HG02884 (cell line): ENCODE measurements around the gene DPP4.

Source experiments
- ATAC-seq: cut with Tn5 transposase; IDR thresholded peaks from one replicate; pipeline ENCODE4 v1.9.1; 2021; ENCODE audit warnings: mild to moderate bottlenecking, moderate library complexity; ENCODE audit not compliant: unreplicated experiment

Gene DPP4

DNA sequence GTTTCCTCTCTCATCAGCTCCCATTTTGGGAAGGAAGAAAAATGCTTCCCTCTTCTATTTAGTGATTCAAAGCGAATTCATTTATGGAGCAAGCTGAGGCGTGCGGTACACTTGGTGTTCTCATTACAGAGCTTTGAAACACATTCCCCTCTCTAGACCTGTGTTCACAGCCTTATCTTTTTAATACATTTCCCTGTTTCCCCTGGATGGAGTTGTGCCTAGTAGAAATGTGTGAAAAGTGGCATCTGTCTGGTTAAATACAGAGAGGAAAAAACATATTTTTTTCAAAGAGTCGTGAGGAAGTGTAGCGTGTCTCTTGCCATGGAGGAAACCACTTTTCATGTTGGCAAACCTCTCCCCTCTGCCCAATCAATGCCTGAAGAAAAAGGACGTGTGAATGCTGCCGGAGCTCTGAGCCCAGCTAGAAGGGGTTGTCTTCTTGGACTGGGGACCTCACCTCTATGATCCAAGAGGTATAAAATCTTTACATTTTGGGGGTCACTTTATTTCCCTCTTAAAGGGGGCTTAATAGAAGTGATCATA is 52.4 kb downstream of the DPP4 start:
- no peak for ATAC-seq

DNA sequence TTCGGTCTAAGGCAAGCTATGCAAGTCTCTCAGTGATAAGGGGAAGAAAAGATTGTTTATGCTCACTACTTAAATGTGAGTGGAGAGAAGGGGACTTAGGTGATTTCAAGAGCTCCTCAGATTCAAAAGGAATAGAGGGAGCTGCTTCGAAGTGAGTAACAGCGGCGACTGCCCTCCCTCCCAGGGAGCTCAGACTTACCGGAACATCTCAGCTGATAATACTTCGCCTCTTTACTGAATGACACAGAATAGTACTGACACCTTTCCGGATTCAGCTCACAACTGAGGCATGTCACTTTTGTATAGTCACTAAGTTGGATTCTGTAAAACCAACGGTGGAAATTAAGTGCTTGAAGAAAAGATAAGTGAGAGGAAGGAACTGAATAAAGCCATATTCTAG is 55.5 kb downstream of the DPP4 start:
- ATAC-seq, result no peak

DNA sequence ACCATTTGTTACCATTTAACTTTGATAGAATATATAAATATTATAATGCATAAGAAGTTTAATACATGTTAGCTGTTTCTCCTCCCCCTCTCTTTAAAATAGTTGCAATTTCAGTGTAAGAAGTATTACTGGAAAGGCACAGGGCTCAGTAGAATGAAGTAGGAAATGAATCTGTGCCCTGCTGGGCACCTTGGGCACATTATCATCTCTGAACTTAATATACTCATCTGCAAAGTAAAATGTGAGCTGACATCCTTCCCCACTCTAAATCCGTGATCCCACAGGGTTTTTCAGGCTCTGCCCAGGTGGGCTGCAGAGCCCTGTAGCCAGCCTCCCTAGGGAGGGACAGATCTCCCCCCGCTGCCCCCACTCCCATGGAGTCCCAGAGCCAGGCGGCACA is 56.8 kb downstream of the DPP4 start:
- ATAC-seq, result no peak

DNA sequence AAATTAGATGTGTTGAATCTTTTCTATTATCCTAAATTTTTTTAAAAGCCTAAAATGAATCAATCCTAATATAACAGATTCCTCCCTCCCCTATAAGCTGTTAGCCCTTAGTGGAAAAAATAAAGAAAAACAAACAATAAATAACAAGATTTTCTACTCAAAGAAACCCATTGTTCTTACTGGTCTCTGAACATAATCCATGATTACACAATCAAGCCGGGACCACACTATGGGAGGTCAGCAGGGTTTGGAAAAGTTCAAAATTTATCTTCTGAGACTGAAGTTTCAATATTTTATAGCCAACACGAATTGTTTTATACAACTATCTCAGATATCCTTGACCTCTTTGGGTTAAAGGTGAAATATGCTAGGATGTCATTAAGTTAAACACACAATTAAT is 57.9 kb downstream of the DPP4 start:
- no peak for ATAC-seq

DNA sequence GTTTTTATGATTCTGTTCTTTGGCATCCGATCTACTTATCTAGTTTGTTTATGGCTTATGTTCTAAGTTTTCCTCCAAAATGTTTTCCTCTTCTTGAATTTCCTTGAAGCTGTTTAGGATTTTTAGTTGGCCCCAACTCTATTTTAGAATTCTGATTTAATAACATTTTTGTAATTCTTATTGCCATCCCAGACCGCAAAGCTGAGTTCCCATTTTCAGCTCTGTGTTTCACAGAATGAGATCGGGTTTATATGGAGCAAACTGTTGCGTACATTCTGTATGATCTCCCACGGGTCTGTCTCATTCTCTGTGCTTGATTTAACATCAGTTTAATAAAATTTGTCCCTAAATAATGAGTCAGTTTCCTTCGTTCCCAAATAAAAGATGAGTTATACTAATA is 59.3 kb downstream of the DPP4 start:
- no peak for ATAC-seq

DNA sequence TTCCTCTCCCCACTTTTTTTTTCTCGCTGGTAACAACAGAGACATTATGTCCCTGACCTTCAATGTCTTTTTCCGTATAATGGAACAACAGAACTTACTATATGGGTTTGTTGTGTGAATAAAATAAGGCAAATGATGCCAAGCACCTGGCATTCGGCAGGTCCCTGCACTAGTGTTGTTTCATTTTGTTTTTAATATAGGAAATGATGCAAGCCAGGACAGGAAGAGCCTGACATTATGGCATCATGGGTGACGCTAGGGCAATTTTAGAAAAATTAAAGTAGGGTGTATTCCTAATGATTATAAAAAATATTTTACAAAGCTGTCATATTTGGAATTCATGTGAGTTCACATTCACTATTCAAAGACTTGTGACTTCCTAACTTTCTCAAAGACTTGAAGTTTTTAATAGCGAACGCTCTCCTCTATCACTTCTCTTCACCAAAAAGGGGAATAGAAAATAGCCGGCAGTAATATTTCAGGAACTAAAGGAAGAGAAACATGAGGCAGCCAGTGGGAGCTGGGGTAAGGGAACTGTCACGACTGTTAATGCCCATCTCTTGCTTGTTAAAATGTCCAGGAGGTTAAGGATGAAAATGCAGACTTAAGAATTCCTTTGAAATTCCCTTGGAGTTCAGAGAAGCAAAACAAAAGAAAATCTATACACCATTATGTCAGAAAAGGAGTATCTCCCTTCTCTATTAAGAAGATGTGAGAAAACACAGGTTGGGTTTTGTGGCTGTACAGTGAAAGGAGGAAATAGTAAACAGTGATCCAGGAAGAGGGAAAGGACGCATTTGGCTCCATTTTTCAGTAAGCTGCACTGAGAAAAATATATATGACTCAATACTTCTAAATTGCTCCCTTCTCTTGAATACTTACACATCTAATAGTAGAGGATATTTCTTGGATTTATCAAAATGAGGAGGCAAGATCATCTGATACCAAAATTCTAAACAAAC is 60.2 kb downstream of the DPP4 start:
- no peak for ATAC-seq

DNA sequence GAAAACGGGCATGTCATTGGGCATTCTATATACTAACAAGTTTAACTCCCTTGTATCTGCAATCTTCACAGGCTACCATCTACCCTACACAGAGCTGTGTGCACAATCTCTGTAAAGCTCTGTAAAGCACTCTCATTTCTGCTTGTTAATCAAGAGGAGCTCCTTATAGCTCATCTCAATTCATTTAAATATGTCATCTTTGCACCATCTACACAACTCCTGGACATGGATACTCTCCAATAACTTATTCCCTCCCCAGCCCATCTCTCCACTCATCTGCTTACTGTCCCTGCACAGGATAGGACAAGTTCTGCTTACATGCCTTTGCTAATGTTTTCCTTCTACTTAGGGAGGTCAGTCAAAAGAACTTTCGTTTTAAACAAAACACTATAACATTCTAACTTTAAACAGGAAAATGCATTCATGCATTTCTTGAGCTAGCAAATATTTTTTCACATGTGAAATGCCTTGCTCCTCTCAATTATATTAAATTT is 61.4 kb downstream of the DPP4 start:
- no peak for ATAC-seq

DNA sequence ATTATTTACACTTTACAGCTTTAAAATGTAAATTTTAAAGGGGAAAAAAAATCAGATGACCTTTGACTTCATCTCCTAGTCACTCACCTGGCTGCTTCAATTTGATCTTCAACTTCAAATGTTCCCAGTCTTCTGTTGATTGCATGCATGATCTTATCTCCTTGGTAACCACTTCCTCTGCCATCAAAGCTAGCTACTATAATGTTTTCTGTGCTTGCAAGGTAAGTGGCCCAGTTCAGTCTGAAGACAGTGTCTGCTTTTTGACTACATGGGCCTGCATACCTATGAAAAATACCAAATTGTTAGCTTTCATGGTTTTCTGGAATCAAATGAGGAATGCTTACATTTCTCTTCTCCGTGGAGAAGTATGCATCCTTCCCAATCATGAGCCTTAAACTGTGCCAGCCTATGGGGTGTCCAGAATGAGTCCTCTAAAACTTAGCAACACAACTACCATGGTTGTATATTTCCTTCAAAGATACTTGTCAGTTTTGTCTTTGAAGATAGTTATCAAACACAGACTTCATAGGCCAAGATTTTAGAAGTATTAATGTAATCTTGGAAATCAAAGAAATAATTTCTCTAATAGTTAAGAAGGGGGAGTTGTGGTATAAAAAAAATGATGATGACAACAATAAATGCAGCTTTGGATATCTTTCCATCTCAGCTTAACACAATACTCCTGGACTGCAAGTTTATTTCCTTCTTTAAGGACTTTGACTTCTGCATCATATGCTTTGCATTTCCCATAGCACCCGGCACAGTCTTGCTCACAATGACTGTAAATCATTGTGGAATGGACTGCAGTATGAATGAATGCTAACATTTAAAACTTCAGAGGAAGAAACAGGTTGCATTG is 62.1 kb downstream of the DPP4 start:
- ATAC-seq, result no peak

DNA sequence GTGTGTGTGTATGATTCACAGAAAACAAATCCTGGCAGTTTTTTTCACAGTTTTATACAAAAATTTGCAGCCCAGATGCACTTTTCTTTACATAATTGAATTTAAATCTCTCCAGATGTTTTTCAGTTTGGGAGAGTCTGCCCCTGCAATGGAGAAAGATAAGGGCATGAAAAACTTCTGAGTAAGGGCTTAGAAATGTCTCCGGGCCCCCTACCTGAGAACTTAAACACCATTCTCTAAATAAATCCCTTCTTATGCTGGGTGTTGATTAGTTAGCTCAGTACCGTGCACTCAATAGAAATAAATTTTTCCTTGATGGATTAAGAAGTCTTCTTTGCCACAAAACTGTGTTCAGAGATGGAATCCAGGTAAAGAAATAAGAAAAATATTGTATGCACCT is 64.5 kb downstream of the DPP4 start:
- ATAC-seq, result no peak

DNA sequence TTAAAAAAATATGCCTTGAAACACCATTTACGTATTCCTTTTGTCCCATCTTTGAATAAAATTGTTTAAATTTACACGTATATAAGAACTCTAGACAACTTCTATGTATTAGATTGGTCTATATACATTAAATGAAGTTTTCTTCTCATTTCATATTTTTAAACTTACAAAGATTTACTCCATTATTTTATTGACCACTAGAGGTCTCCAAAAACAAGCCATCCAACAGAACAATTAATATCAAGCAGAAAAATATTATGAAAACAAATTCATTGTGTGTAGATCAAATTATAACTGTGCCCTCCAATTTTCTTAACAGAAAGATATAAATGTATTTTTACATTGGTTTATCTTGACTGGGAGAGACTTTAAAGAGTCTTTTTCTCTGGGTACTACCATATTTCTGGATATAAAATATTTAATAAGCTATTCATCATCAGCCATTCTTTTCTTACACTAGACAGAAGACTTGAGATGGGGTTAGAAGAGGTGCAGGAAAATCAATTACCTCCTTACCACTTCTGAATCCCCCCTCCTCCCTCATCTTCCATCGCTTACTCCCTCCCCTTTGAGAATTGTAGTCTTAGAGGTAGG is 66.5 kb downstream of the DPP4 start:
- no peak for ATAC-seq

DNA sequence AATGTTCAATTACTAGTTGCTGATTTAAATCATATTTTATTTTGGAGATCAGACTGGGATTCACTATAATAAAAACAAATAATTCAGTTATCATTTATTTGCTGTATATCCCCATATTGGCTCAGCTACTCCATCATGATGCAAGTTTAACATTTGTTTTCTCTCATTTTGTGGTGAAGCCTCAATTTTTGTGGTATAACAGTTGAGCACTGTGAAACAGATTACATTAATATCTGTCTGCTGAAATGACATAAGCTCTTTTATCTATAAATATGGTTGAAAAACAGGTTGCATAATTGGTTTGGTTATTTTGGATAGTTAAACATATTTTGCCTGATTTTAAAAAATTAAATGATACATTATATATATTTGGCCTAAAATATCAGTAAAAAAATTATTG is 67.7 kb downstream of the DPP4 start:
- ATAC-seq, result no peak

DNA sequence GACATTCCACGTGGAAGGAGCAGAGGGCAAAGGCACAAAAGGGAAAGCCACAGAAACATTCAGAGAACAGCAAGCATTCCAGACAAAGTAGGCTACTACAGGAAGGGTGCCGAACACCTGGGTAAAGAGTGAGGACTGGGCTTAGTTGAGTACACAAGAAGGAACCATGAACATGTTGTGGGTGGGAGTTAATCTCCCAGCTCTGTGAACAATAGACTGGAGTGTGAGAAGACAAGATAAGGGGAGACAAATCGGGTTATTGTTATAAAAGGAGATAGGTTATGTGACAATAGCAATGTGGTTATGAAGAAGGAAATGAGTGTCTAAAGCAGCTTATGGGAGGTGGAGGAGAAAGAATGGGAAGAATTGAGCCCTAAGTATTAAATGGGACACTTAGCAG is 70.0 kb downstream of the DPP4 start:
- no peak for ATAC-seq

DNA sequence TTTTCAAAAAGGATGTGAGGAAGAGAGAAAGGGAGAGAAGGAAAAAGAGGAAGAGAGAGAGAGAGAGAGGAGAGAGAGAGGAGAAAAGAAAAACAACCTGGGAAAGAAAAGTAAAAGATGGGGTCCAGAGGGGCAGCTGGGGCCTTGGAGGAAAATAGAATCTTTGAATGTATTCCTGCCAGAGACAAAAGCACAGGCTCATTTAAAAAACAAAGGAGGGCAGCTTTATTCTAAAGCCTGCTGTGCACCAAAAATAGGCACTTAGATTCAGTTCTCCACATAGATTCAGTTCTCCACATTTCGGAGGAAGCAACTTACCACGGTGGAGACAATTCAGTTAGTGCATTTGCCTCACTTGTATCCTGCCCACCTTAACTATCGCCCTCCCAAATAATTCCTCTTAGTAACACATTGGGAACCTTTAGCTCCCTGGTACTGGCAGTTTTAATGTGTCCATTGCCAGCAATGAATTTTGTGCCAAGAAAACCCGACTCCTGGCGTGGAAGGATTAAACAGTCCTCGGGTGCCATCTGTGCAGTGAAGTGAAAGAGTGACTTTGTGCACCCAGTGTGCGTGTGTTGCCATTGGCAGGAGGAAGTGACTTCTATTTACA is 71.3 kb downstream of the DPP4 start:
- no peak for ATAC-seq

DNA sequence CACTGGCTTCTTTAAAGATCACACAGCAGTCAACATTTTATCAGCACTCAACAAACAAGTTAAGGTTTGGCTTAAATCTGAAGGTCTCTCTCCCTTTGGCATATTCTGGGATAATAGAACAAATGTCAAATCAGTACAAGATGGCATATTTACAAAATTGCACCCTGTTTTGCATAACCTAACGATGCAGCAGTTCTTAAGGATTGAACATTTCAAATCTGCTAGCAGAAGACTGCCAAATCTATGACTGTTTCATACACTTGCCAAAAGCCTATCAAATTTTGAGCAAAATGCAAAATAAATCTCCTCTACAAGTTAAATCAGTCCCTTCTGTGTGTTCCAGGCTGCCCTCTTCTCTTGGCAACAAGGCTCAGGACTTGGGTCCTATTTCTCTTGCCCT is 73.6 kb downstream of the DPP4 start:
- ATAC-seq, result no peak

DNA sequence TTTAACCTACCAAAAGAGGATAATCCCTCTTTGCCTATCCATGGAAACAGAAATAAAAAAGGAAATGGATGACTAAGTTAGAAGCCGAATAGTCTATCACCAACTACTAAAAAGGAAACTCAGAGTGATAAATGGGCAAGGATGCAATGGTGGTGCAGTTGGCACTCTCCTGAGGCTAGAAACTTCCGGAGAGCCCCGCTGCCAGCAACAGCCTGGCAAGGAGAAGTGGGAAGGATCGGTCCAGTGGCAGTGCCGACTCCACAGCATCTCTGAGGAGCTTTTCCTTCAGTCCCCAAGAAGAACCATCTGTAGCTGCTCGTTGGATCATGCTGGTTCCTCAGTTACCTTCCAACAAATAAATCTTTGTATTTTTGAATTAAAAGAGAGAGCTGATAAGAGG is 74.7 kb downstream of the DPP4 start:
- ATAC-seq, result no peak

DNA sequence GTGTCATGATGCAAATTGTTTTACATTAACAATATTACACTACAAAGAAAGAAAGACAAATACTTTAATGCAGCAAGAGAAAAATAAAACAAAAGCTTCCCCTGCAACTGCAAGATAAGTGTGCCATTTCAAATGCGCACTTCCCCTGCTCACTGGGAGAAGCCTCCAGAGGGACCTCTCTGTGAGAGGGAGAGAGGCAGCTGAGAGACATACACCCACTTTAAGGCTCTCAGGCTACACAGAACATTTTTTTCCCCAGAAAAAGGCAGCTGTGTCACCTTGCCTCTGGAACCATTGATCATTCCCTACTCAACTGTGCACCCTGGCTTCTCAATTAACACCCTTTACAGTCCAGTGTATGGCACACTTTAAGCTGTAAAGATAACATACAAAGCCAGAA is 75.2 kb downstream of the DPP4 start:
- no peak for ATAC-seq

DNA sequence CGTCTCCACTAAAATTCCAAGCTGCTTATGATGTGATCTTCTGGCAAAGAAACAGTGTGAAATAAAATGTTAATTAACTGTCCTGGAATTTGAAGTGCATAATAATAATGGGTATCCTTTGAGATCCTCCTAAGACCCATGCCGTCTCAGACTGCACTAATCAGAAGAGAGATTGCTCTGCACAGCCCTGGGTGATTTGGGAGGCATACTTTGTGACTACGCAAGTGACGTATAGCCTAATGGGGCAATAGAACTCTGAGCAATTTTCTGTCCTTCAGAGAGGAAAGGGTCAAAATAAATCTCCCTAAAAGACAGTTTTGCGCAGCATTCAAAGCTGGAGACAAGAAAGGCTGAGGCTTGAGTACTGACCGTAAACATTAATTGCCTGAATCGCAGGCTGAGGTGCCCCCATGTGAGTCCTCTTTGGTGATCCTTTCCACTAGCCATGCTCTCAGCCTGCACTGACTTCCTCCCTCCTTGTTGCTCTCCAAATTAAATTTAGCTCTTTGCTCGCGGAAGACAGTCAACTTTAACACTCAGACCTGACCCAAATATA is 76.0 kb downstream of the DPP4 start:
- no peak for ATAC-seq

DNA sequence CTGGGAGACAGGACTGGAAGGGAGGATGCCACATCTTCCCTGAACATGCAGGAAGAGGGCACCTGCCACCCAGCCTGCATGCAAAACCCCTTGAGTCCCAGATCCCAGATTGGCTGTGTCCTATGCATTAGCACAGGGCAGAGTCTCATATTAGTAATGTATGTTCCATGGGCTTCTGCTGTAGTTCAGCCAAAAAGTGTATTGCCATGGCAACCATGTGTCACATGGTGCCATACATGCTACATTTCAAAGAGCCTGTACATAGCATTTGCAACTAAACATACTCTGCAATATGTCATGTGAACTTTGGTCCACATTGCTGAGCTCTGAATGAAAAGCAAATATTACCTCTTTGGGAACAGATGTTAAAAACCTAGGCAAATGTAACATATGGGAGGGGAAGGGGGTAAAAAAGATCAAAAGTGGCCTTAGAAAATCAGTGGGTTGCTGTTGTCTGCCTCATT is 78.4 kb downstream of the DPP4 start:
- no peak for ATAC-seq

DNA sequence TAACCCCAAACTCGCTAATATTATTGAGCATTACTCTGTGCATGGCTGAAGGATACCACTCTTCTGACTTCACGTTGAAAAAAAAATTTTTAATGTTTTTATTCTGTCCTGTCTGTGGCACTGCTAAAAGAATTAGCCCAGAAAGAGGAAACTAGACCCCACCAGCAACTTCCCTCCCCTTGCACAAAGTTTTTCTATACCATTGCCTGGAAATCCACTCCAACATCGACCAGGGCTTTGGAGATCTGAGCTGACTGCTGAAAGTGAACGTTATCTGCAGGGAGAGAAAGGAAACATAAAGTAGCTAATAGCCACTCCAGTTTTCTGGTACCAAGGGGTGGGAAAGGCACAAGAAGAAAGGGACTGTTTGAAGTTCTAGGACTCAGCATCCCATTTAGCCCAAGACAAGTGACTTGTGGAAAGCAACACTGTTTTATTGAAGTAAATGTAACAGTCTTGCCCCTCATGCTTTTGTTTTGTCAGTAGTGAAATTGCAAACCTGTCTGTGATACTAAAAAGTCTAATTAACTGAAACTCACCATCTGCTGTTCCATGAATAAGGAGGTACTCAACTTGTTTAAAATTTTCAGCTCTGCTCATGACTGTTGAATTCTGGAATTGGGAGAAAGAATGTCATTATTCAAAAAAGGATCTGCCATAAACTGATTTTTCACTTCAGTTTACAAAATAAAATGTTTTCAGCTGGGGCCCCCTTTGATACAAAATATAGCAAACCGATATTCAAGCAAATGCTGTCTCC is 79.1 kb downstream of the DPP4 start:
- no peak for ATAC-seq

DNA sequence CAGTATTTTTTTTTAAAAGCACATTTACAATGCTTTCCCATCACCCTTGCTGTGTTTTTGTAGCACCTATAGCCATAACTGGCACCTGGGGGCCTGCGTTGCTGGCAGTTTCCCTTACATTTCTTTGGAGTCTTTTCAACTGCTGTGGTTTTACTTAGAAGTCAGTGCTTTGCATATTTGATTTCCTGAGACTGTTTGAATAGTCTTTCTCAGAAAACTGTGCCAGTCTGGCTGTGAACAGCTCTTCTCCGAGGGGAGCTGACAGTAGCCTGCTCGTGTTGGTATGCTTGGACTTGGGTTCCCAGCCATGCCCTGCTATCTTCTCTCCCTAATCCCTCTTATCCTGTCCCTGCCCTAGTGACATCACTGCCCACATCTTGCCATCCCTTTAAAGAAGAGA is 81.5 kb downstream of the DPP4 start:
- no peak for ATAC-seq
